DND-41 (cell line): ENCODE results near the gene LAG3.

ENCODE experiments used
- EZH2 ChIP-seq: IDR thresholded peaks from 3 replicates; pipeline ENCODE4 v1.6.1; 2012; ENCODE audit warnings: borderline replicate concordance, low read depth, mild to moderate bottlenecking, moderate library complexity, low read length, inconsistent platforms; ENCODE audit not compliant: severe bottlenecking
- TF ChIP-seq, protein P1 (sequence below): IDR thresholded peaks from 2 replicates; pipeline ENCODE4 v1.5.1; 2012; ENCODE audit warnings: borderline replicate concordance, low read length, moderate library complexity, mild to moderate bottlenecking; ENCODE audit not compliant: poor library complexity, severe bottlenecking; ENCODE audit errors: extremely low read depth

GRCh38 chr12:6734506-6735387, 37.6 kb upstream of the LAG3 start:
- TF ChIP-seq, protein P1, sequence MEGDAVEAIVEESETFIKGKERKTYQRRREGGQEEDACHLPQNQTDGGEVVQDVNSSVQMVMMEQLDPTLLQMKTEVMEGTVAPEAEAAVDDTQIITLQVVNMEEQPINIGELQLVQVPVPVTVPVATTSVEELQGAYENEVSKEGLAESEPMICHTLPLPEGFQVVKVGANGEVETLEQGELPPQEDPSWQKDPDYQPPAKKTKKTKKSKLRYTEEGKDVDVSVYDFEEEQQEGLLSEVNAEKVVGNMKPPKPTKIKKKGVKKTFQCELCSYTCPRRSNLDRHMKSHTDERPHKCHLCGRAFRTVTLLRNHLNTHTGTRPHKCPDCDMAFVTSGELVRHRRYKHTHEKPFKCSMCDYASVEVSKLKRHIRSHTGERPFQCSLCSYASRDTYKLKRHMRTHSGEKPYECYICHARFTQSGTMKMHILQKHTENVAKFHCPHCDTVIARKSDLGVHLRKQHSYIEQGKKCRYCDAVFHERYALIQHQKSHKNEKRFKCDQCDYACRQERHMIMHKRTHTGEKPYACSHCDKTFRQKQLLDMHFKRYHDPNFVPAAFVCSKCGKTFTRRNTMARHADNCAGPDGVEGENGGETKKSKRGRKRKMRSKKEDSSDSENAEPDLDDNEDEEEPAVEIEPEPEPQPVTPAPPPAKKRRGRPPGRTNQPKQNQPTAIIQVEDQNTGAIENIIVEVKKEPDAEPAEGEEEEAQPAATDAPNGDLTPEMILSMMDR, result no peak
- no peak for TF ChIP-seq EZH2
